NCI-H2029 (cell line): ENCODE data around the gene PTER.

Experiments
- DNase-seq: peaks from one replicate; lab custom pipeline; 2025; lab: John Stamatoyannopoulos, UW

Gene PTER

DNA sequence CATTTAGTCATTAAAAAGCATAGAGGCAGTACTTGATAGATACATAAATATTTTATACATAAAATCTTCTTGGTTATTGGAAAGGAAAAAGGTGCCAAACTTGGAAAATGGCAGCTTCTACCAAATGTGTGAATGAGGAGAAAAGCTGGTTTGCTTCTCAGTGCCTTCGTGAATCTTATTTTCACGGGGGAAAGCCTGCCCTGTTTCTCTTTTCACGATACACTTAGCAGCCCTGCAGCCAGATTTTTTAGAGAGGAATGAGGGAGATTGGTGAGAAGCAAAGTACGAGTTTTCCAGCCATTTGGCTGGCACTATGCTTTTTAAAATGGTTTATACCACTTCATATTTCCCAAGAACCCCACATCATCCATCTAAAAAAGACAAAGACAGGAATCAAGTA is 107.8 kb downstream of the PTER start:
- DNase-seq = no peak

DNA sequence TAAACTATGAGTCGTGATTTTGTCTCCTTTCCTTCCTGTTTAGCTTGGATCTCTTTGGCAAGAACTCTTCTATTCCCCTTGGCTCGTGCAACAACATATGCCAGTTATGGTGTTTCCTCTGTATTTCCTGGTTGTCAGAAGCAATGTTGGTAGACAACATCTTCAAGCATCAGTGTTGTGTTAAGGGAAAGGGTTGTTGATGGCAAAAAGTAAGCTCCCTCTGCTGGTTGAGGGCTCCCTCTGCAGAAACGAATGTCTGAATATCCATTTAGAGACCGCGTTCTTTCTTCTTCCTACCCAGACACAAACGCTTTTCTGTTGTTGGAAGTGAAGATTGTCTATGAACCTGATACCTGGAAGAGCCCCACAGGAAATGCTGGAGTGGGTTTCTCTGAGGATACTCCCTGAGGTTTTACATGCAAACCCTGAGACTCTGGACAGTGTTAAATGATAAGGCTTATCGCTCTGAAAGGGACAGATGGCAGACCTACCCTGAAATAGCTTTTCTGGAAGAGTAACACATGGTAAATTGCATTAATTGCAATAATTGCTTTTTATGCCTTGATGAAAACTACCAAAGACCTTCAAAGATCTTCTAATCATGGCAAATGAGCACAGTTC is 108.4 kb downstream of the PTER start:
- no peak for DNase-seq

DNA sequence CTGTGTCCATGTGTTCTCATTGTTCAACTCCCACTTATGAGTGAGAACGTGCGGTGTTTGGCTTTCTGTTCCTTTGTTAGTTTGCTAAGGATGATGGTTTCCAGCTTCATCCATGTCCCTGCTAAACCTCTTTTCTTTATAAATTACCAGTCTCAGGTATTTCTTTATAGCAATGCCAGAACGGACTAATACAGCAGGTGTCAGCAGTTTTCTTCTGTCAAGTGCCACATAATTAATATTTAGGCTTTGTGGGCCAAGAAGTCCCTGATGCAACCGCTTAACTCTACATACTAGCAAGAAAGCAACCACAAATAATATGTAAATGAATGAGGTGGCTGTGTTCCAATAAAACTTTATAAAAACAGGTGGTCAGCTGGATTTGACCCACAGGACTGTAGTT is 111.2 kb downstream of the PTER start:
- DNase-seq = no peak

DNA sequence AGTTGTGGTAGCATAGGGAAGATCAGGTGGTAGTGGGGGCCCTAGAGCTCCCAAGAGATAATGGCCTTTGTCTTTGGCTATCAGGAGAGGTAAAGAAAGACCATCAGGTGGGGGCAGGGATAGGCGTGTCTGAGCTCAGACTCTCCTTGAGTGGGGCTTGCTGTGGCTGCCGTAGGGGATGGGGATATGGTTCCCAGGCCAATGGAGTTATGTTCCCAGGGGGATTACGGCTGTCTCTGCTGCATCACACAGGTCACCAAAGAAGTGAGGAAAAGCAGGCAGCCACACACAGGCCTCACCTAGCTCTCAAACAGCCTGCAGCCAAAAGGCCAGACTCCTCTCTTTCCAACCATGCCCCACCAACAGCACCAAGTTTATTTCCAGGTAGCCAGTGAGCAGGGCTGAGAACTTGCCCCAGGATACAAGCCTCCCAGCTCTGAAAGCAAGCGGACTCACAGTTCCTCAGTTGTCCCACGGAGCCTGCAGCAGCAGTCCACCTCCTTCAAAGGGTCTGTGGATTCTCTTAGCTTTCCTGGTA is 122.5 kb downstream of the PTER start:
- DNase-seq = no peak

DNA sequence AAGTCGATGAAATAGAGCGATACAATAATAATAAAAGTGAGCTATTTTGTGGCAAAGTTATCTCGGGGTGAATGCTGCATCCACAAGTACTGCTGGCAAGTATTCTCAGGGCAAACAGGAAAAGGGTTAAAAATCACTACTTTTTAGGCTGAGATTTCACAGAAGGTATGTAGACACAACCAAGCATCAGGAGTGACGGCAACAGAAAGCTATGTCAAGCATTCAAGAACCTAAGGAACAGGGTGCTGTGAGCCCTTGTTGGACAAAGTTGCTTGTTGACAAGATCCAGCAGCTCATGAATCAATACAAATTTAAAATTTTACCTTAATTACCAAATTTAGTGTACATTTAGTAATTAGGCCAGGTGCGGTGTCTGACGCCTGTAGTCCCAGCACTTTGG is 126.1 kb downstream of the PTER start:
- no peak for DNase-seq
